GM12878 (cell line): Measurements from ENCODE around the gene TOMM5.

Experiments
- CEBPB ChIP-seq, 2 experiments: fragments of 150-350 bp in 1 of 2; IDR thresholded peaks; 2 replicates each; pipeline ENCODE4 v1.6.1; 2012 to 2014; ENCODE audit warnings: low read depth in 2 of 2, low read length in 2 of 2, borderline replicate concordance in 1 of 2, inconsistent platforms in 1 of 2
- CREB1 ChIP-seq: IDR thresholded peaks from 2 replicates; pipeline ENCODE4 v1.6.1; 2012; ENCODE audit warnings: low read depth, mild to moderate bottlenecking, inconsistent platforms
- CTCF ChIP-seq, 3 experiments: IDR thresholded peaks in 2 of 3; conservative IDR thresholded peaks in 1 of 3; 2 replicates each; pipeline ENCODE4 v1.5.1; 2011; ENCODE audit warnings: low read depth in 3 of 3, low read length in 3 of 3, mild to moderate bottlenecking in 3 of 3, control low read depth in 2 of 3, moderate library complexity in 2 of 3, inconsistent platforms in 1 of 3, mixed read lengths in 1 of 3; ENCODE audit not compliant: control insufficient read depth in 2 of 3, insufficient read depth in 1 of 3; ENCODE audit errors: extremely low read depth in 1 of 3
- DPF2 ChIP-seq: fragments of 450-650 bp; IDR thresholded peaks from 2 replicates; pipeline ENCODE4 v1.6.1; 2017; ENCODE audit warnings: mild to moderate bottlenecking
- POLR2A ChIP-seq: IDR thresholded peaks from 2 replicates; pipeline ENCODE4 v1.6.1; 2011; ENCODE audit warnings: low read depth, mild to moderate bottlenecking, low read length
- SIN3A ChIP-seq: IDR thresholded peaks from 2 replicates; pipeline ENCODE4 v1.6.1; 2012; ENCODE audit warnings: low read depth, low read length, improper control_type of control experiment
- YY1 ChIP-seq: IDR thresholded peaks from 2 replicates; pipeline ENCODE4 v1.6.1; 2011; ENCODE audit warnings: low read depth, mild to moderate bottlenecking, low read length

DNA sequence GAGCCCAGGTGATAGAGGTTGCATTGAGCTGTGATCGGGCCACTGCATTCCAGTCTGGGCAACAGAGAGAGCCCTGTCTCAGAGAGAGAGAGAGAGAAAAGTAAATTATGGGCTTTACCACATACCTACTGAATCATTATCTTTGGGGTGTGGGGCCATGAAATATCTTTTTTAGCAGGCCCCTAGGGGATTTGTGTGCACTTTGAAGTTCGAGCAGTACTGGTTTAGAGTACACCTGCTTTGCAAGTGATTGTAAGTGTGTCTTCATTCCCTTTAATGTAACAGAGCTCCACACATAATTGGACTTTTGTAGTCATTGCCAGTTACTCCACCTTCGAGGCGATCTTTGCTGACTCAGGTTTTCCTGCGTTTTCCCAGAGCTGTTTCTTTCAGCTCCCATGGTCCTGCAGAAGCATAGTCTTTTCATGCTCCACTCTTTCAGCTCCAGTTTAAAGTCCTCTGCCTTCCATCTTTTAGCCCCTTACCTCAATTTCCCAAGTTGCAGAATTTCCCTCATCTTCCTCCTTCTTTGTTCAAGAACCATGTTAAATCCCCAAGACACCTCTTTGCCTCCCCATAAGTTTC, 34.4 kb upstream of the TOMM5 start:
- no peak for TF ChIP-seq CREB1
- TF ChIP-seq POLR2A, result no peak
- no peak for TF ChIP-seq DPF2
- no peak for TF ChIP-seq CTCF (IDR thresholded peaks at IDR 0.05 in 2 of 3, conservative IDR thresholded peaks at IDR 0.05 in 1 of 3; ENCODE audit: control insufficient read depth in 2 of 3, extremely low read depth in 1 of 3, insufficient read depth in 1 of 3, low read depth in 3 of 3, low read length in 3 of 3)
- TF ChIP-seq CEBPB (IDR thresholded peaks at IDR 0.05; ENCODE audit: borderline replicate concordance in 1 of 2, low read depth in 2 of 2, low read length in 2 of 2), result no peak
- TF ChIP-seq YY1, result no peak
- no peak for TF ChIP-seq SIN3A
